ENCODE measurements around the gene LRP2.

- no peak for TF ChIP-seq YY1 (IDR thresholded peaks at IDR 0.05)
- TF ChIP-seq CTCF (IDR thresholded peaks at IDR 0.05; ENCODE audit: low read depth, low read length, missing input control): no peak
- no peak for TF ChIP-seq TAF1 (conservative IDR thresholded peaks at IDR 0.05)
- no peak for TF ChIP-seq JUND (IDR thresholded peaks at IDR 0.05)
- TF ChIP-seq GABPA (IDR thresholded peaks at IDR 0.05 in 1 of 2, conservative IDR thresholded peaks at IDR 0.05 in 1 of 2): no peak
- TF ChIP-seq REST (IDR thresholded peaks at IDR 0.05): no peak
- TF ChIP-seq MAX (IDR thresholded peaks at IDR 0.05): no peak
- no peak for TF ChIP-seq FOXA1 (IDR thresholded peaks at IDR 0.05)
- TF ChIP-seq NR2F2 (IDR thresholded peaks at IDR 0.05): no peak
- no peak for TF ChIP-seq RAD21 (IDR thresholded peaks at IDR 0.05)
- no peak for TF ChIP-seq SP1 (IDR thresholded peaks at IDR 0.05)
- TF ChIP-seq RXRA (IDR thresholded peaks at IDR 0.05): no peak
- TF ChIP-seq ATF3 (IDR thresholded peaks at IDR 0.05): no peak
These were observed 70.8 kb downstream of the LRP2 start for GRCh38 chr2:169291517-169291916.

Measured in liver (tissue), 3 donors.